OCI-LY3 (cell line): ENCODE data around the gene DOCK1.

ENCODE experiments used
- H2AFZ ChIP-seq: fragments of 200-600, 300-600 bp; shearing (Covaris generic); 2 replicates; pipeline ENCODE4 v1.6.0; 2014; ENCODE audit warnings: antibody characterized with exemption, low read depth, low read length
- H3K27ac ChIP-seq: fragments of 200-600, 300-600 bp; sonication (generic); 2 replicates; pipeline ENCODE4 v1.5.1; 2014; ENCODE audit warnings: mild to moderate bottlenecking, low read length, moderate library complexity, mixed read lengths
- H3K27me3 ChIP-seq: fragments of 200-600, 300-600 bp; sonication (generic); 2 replicates; pipeline ENCODE4 v1.6.1; 2014; ENCODE audit warnings: low read depth, low read length, mixed read lengths
- H3K36me3 ChIP-seq: fragments of 200-600, 300-600 bp; sonication (generic); replicated peaks from 2 replicates; pipeline ENCODE3; 2014; ENCODE audit warnings: low read depth, low read length, mixed read lengths
- H3K4me1 ChIP-seq: fragments of 300-600, 200-600 bp; sonication (generic); 2 replicates; pipeline ENCODE4 v1.6.1; 2014; ENCODE audit warnings: low read length, mixed read lengths
- H3K4me2 ChIP-seq: fragments of 200-600, 300-600 bp; sonication (generic); 2 replicates; pipeline ENCODE4 v1.6.1; 2014; ENCODE audit warnings: low read length, mixed read lengths
- H3K4me3 ChIP-seq: fragments of 300-600, 200-600 bp; sonication (generic); 2 replicates; pipeline ENCODE4 v1.5.1; 2014; ENCODE audit warnings: antibody characterized with exemption, mild to moderate bottlenecking, low read length, moderate library complexity
- H3K79me2 ChIP-seq: fragments of 300-600, 200-600 bp; shearing (Covaris generic); 2 replicates; pipeline ENCODE4 v1.6.1; 2014; ENCODE audit warnings: mild to moderate bottlenecking, low read length, mixed read lengths
- H3K9ac ChIP-seq: fragments of 300-600, 200-600 bp; shearing (Covaris generic); 2 replicates; pipeline ENCODE4 v1.6.0; 2014; ENCODE audit warnings: mild to moderate bottlenecking, low read length, moderate library complexity
- H3K9me3 ChIP-seq: fragments of 200-600, 300-600 bp; shearing (Covaris generic); 2 replicates; pipeline ENCODE4 v1.6.1; 2014; ENCODE audit warnings: low read length, mixed read lengths; ENCODE audit not compliant: insufficient read depth
- H4K20me1 ChIP-seq: fragments of 200-600, 300-600 bp; sonication (generic); 2 replicates; pipeline ENCODE4 v1.6.1; 2016; ENCODE audit warnings: low read length, mixed read lengths; ENCODE audit not compliant: insufficient read depth
- CTCF ChIP-seq: fragments of 200-600, 300-600 bp; sonication (generic); IDR thresholded peaks from 2 replicates; pipeline ENCODE4 v1.5.1; 2014; ENCODE audit warnings: antibody characterized with exemption, low read length, low read depth
- EZH2phosphoT487 ChIP-seq: fragments of 200-600 bp; shearing (Covaris generic); IDR thresholded peaks from 2 replicates; pipeline ENCODE4 v1.6.1; 2018; ENCODE audit warnings: antibody characterized with exemption, mixed run types, low read depth

DOCK1 gene

GRCh38 chr10:127142136-127142535 lies 236.9 kb downstream of the DOCK1 start:
- no peak for TF ChIP-seq EZH2phosphoT487
- no peak for TF ChIP-seq CTCF
- no peak overlapping the region for H3K27ac ChIP-seq

GRCh38 chr10:127142856-127143255 lies 237.6 kb downstream of the DOCK1 start:
- no peaks in the 10 kb centered on the region for H4K20me1 ChIP-seq
- no peak overlapping the region for H3K4me3 ChIP-seq
- H3K27me3 ChIP-seq, result no peaks in the 10 kb centered on the region
- no peak overlapping the region for H3K27ac ChIP-seq
- H3K36me3 ChIP-seq, result no peaks in the 10 kb centered on the region
- no peaks in the 10 kb centered on the region for H3K9me3 ChIP-seq
- no peak overlapping the region for H3K9ac ChIP-seq
- H2AFZ ChIP-seq, result no peak overlapping the region
- H3K4me1 ChIP-seq, result no peaks in the 10 kb centered on the region
- H3K79me2 ChIP-seq, result no peaks in the 10 kb centered on the region
- no peak overlapping the region for H3K4me2 ChIP-seq
- no peak for TF ChIP-seq CTCF
- no peak for TF ChIP-seq EZH2phosphoT487

More at GRCh38 chr10:127142136-127142535, 236.9 kb downstream of the DOCK1 start:
- Histone ChIP-seq H3K9ac (no peak overlapping the region), H3K27me3 (no peaks in the 10 kb centered on the region), H3K36me3 (no peaks in the 10 kb centered on the region), H2AFZ (no peak overlapping the region), H3K9me3 (no peaks in the 10 kb centered on the region), H3K4me2 (no peak overlapping the region), H3K4me1 (no peaks in the 10 kb centered on the region), H3K79me2 (no peaks in the 10 kb centered on the region), H3K4me3 (no peak overlapping the region), H4K20me1 (no peaks in the 10 kb centered on the region)

GRCh38 chr10:127145173-127145572 lies 239.9 kb downstream of the DOCK1 start:
- no peaks in the 10 kb centered on the region for H3K9me3 ChIP-seq
- no peaks in the 10 kb centered on the region for H3K36me3 ChIP-seq
- no peaks in the 10 kb centered on the region for H3K79me2 ChIP-seq
- no peak overlapping the region for H3K4me2 ChIP-seq
- H3K27me3 ChIP-seq, result no peaks in the 10 kb centered on the region
- no peak overlapping the region for H2AFZ ChIP-seq
- TF ChIP-seq EZH2phosphoT487 (no peak), CTCF (no peak)
- no peak overlapping the region for H3K9ac ChIP-seq
- no peaks in the 10 kb centered on the region for H3K4me1 ChIP-seq
- H4K20me1 ChIP-seq, result no peaks in the 10 kb centered on the region
- H3K27ac ChIP-seq, result no peak overlapping the region
- H3K4me3 ChIP-seq, result no peak overlapping the region

- Histone ChIP-seq H3K79me2 (no peaks in the 10 kb centered on the region), H4K20me1 (no peaks in the 10 kb centered on the region), H3K4me1 (no peaks in the 10 kb centered on the region), H3K27me3 (no peaks in the 10 kb centered on the region), H3K4me2 (no peak overlapping the region), H3K9ac (no peak overlapping the region), H3K36me3 (no peaks in the 10 kb centered on the region), H3K9me3 (no peaks in the 10 kb centered on the region), H3K27ac (no peak overlapping the region), H3K4me3 (no peak overlapping the region), H2AFZ (no peak overlapping the region)
- TF ChIP-seq CTCF (no peak), EZH2phosphoT487 (no peak)
Observed at GRCh38 chr10:127146661-127147060, 241.4 kb downstream of the DOCK1 start.
